Mucosa of descending colon (tissue), 3 donors: ENCODE data around the gene C2orf72. TPM values are rescaled to one million over a fixed set of nuclear protein-coding genes. Genes with fewer than 3 reads are reported as not detected.

Experiments used
- ATAC-seq: fragments of 200-7000 bp; cut with Tn5 transposase; one replicate; pipeline ENCODE4 v1.9.1; 2020; ENCODE audit warnings: mild to moderate bottlenecking, moderate library complexity
- DNase-seq, 3 donors: peaks; one replicate each; pipeline ENCODE4 v3.0.0-alpha.2; 2020
- H3K36me3 ChIP-seq: fragments of 200-600 bp; one replicate; pipeline ENCODE4 v1.8.0; 2021; ENCODE audit warnings: low read depth, mild to moderate bottlenecking
- H3K4me1 ChIP-seq: fragments of 200-600 bp; one replicate; pipeline ENCODE4 v1.8.0; 2021; ENCODE audit warnings: low read depth, mild to moderate bottlenecking
- H3K4me3 ChIP-seq: fragments of 200-600 bp; one replicate; pipeline ENCODE4 v1.8.0; 2021; ENCODE audit warnings: mild to moderate bottlenecking
- H3K9me3 ChIP-seq: fragments of 200-600 bp; one replicate; pipeline ENCODE4 v1.8.0; 2021; ENCODE audit warnings: mild to moderate bottlenecking
- CTCF ChIP-seq: fragments of 200-600 bp; IDR thresholded peaks from one replicate; pipeline ENCODE4 v1.8.0; 2022; ENCODE audit warnings: antibody characterized with exemption, mild to moderate bottlenecking
- intact Hi-C, 2 donors: fragments of 100-400 bp; cut with DNase I in 1 of 2; cut with micrococcal nuclease in 1 of 2; formaldehyde crosslinking; loops; one replicate each; pipeline versions ENCODE4 v1.11.0 to v1.11.1; 2022; cut with DNase I, micrococcal nuclease
- total RNA-seq, 3 donors: library from RNA; stranded (reverse); fragmentation: NEBNext Ultra II Directional in 2 of 3; extraction: Animal tissue kit (Norgen Biotek cat#: 25700) in 2 of 3; gene quantifications; one replicate each; pipeline versions ENCODE4 v1.2.1 to v1.2.4, GENCODE V29; 2021 to 2023
- donor health status: DM: no; HTN: no; CAD: no; lungs with moderate emphysema.
- donor health status: DM: no; HTN: no; CAD: no.
- donor health status: DM: no; HTN: yes; CAD: no.

The C2orf72 gene
- total RNA-seq, 3 donors from 2014 or later, result 13.7 to 67.6 (median 32.6) TPM

DNA sequence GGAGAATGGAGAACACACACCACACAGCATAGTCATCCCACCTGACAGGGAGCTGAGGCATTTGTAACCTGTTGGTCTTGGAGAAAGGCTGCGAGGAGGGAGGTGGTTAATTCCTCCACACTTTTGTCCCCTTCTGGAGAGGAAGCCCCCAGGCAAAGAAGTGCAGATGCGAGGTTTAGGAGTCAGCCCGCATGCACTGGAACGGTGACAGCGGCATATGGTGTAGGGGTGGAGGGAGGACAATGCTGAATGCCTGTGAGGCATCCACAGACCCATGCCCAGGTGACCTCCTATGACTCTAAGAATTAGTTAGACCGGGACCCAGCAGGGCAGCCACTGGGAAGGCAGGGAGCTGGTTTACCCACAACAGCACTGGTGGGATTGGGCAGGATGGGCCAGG lies 29.2 kb upstream of the C2orf72 start:
- no peak for TF ChIP-seq CTCF
- no peaks in the 10 kb centered on the region for H3K36me3 ChIP-seq
- DNase-seq, result no peak
- no peak for ATAC-seq
- H3K4me1 ChIP-seq, result no peaks in the 10 kb centered on the region
- no peaks in the 10 kb centered on the region for H3K9me3 ChIP-seq
- H3K4me3 ChIP-seq, result no peak overlapping the region
- intact Hi-C loops, result no loop called here

DNA sequence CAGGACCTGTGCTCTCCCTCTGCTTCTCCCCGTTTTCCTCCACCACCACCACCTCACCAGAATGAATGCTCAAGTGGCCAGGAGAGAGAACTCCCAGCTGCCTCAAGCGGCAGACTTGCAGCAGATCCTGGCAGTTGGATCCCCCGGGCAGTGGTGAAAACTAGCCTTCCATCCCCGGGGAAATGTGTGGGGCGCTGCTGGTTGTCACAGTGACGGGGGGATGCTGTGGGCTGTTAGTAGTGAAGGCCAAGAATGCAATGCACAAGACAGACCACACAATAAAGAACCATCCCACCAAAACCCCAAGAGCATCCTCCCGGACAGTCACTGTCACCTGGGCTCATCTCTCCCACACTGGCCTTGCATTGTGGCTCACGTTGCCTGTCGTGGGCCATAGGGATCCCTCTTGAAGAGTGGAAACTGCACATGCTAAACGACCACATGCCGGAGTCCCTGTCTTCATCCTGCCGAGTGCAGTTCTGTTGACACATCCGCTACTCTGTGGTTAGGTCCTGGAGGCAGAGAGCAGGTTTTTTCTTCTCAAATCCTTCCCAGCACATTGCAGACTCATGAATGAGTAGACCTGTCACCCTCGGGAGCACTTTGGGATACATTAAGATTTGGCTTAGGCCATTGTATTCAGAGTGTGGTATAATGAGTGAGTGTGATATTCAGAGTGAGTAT lies 27.9 kb upstream of the C2orf72 start:
- no peaks in the 10 kb centered on the region for H3K4me1 ChIP-seq
- ATAC-seq (no peak), DNase-seq (no peak)
- no peak for TF ChIP-seq CTCF
- intact Hi-C loops, result no loop called here
- H3K9me3 ChIP-seq, result no peaks in the 10 kb centered on the region
- H3K36me3 ChIP-seq, result no peaks in the 10 kb centered on the region
- H3K4me3 ChIP-seq, result no peak overlapping the region

GRCh38 chr2:231010201-231010730 lies 27.1 kb upstream of the C2orf72 start:
- no peak overlapping the region for H3K4me3 ChIP-seq
- no peaks in the 10 kb centered on the region for H3K36me3 ChIP-seq
- no peak for DNase-seq
- no peaks in the 10 kb centered on the region for H3K9me3 ChIP-seq
- no peak for ATAC-seq
- TF ChIP-seq CTCF, result no peak
- intact Hi-C loops, result no loop called here
- no peaks in the 10 kb centered on the region for H3K4me1 ChIP-seq

GRCh38 chr2:231011526-231011925 lies 25.8 kb upstream of the C2orf72 start:
- no peak for TF ChIP-seq CTCF

GRCh38 chr2:231012463-231012862 lies 24.9 kb upstream of the C2orf72 start:
- H3K4me3 ChIP-seq, result no peak overlapping the region
- TF ChIP-seq CTCF, result no peak
- intact Hi-C loops, result no loop called here
- no peaks in the 10 kb centered on the region for H3K4me1 ChIP-seq
- H3K36me3 ChIP-seq, result no peaks in the 10 kb centered on the region
- ATAC-seq (no peak), DNase-seq (no peak)
- no peaks in the 10 kb centered on the region for H3K9me3 ChIP-seq

More at GRCh38 chr2:231011526-231011925, 25.8 kb upstream of the C2orf72 start:
- intact Hi-C loops, result no loop called here
- Histone ChIP-seq H3K4me1 (no peaks in the 10 kb centered on the region), H3K4me3 (no peak overlapping the region), H3K9me3 (no peaks in the 10 kb centered on the region), H3K36me3 (no peaks in the 10 kb centered on the region)
- ATAC-seq (no peak), DNase-seq (no peak)
